Prostate gland (tissue), 2 donors: ENCODE results near the gene GPR68.

Experiments used
- POLR2A ChIP-seq: fragments of 450-650 bp; IDR thresholded peaks from one replicate; pipeline ENCODE4 v1.6.1; 2016; ENCODE audit warnings: antibody characterized with exemption, mild to moderate bottlenecking
- POLR2AphosphoS5 ChIP-seq: sonication (generic); formaldehyde crosslinking; IDR thresholded peaks from one replicate; pipeline ENCODE4 v1.6.1; 2017; ENCODE audit warnings: antibody characterized with exemption
- TF ChIP-seq, protein P1 (sequence below), 4 experiments: fragments of 200-600 bp in 2 of 4; fragments of 450-650 bp in 2 of 4; sonication (generic) in 2 of 4; IDR thresholded peaks; 1 replicate in 3 of 4; 2 replicates in 1 of 4; pipeline ENCODE4 v1.5.1; 2016 to 2019; ENCODE audit warnings: antibody characterized with exemption in 4 of 4, mild to moderate bottlenecking in 2 of 4, moderate library complexity in 2 of 4

DNA sequence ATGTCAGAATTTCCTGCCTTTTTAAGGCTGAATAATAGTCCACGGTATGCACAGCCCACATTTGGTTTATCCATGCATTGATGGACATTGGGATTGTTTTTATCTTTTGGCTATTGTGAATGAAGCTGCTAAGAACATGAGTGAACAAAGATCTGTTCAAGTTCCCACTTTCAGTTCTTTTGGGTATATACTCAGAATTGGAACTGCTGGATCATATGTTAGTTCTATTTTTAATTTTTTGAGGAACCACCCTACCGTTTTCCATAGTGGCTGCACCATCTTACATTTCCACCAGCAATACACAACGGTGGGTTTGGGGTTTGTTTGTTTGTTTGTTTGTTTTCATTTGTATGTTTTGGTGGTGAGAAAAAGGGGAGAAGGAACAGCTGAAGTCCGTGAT lies 6.4 kb downstream of the GPR68 start:
- TF ChIP-seq, protein P1, sequence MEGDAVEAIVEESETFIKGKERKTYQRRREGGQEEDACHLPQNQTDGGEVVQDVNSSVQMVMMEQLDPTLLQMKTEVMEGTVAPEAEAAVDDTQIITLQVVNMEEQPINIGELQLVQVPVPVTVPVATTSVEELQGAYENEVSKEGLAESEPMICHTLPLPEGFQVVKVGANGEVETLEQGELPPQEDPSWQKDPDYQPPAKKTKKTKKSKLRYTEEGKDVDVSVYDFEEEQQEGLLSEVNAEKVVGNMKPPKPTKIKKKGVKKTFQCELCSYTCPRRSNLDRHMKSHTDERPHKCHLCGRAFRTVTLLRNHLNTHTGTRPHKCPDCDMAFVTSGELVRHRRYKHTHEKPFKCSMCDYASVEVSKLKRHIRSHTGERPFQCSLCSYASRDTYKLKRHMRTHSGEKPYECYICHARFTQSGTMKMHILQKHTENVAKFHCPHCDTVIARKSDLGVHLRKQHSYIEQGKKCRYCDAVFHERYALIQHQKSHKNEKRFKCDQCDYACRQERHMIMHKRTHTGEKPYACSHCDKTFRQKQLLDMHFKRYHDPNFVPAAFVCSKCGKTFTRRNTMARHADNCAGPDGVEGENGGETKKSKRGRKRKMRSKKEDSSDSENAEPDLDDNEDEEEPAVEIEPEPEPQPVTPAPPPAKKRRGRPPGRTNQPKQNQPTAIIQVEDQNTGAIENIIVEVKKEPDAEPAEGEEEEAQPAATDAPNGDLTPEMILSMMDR (IDR thresholded peaks at IDR 0.05), result no peak
- TF ChIP-seq POLR2A, result no peak
- no peak for TF ChIP-seq POLR2AphosphoS5
